ENCODE measurements around the gene TBC1D5.
"Not testable (repeated sequence)": the region's sequence is repeated elsewhere in the genome, so short reads cannot be mapped to it uniquely, and the experiment has no call there.

TBC1D5 gene

DNA sequence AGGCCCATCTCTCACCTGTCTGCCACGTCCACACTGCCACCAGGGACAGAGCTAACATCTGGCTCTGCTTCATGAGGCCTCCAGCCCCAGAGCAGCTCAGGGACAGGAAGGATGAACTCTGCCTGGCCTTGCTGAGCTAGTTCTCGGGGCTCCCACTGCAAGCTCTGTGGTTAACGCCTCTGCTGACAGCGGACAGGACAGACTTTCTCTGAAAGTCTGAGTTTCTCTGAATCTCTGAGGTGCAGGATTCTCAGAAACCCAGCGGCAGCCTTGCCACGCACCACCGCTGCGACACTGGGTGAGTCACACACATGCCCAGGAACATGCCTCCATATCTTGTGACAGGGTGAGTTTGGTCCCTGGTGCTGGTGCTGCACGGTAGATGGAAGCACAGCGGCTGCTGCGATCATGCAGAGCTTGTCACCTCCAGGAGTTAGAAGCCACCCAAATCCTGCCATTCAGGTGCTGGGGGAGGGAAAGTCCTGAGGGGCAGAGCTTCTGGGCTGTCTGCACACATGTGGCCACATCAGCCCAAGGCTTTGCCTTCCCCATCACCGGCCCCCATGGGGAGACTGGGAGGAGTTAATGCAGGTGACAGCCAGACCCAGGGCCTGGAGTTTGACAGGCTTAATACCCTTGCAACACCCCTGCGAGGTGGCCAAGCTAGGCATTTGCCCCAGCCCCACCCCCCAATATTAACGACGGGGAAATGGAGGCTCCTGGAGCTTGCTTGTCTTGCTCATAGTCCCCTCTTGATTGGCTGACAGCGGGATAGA, 590.6 kb downstream of the TBC1D5 start:
- DNase-seq: no peak

GRCh38 chr3:17149076-17149475, 593.4 kb downstream of the TBC1D5 start:
- DNase-seq: no peak

- no peak for DNase-seq
Measured at GRCh38 chr3:17144665-17144993, 597.8 kb downstream of the TBC1D5 start.

- no peak for DNase-seq
Measured at GRCh38 chr3:17143893-17144664, 598.4 kb downstream of the TBC1D5 start.

GRCh38 chr3:17142516-17142915, 599.9 kb downstream of the TBC1D5 start:
- DNase-seq: no peak

DNA sequence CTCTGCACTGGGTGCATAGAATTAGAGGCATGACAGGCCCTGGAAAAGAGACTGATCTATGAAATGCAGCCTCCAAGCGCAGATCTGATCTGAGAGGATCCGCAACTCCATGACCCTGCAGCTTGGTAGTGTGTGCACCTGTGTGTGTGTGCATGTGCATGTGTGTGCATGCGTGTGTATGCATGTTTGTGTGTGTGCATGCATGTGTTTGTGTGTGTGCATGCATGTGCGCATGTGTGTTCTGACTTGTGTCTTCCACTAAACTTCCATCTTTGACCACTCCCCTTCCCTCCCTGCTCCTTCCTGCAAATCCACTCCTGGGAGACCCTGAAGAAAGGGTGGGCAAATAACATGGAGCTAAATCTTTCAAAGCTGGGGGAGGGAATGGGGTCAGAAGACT, 600.7 kb downstream of the TBC1D5 start:
- DNase-seq: no peak

DNA sequence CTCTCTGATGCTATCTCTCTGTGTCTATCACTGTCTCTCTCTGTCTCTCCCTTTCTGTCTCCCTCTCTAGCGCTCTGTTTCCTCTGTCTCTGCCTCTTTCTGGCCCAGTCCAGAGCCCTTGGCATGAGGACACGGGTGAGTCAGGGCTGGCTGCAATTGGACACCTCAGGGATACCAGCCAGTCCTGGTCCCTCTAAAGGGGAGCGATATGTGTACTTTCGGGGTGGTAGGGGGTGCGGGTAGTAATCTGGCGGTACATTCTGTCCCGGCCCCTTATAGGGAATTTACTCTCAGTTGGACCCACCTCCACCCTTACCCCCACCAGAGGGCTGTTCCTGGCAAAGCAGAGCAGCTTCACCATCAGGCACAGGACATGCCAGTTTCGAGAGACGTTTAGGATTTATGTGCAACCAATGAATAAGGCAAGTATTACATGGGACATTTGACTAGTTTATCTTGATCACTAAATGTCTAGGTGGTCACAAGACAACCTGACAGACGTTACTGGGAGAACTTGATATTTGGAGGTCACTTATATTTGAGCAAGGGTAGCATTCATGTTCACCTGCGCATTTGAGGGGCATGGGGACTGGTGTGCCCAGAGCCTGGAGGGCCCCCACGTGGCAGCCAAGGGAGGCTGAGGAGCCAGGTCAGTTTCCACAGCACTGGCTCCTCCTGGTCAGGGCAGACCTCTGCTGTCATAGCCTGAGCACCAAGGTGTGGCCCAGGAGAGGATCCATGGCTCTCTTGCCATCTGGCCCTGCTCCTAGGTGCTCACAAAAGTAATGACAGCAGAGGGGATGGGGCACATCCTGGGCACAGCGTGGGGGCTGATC, 601.5 kb downstream of the TBC1D5 start:
- no peak for DNase-seq

- DNase-seq: no peak
Measured at GRCh38 chr3:17138246-17139039, 604.0 kb downstream of the TBC1D5 start.

DNA sequence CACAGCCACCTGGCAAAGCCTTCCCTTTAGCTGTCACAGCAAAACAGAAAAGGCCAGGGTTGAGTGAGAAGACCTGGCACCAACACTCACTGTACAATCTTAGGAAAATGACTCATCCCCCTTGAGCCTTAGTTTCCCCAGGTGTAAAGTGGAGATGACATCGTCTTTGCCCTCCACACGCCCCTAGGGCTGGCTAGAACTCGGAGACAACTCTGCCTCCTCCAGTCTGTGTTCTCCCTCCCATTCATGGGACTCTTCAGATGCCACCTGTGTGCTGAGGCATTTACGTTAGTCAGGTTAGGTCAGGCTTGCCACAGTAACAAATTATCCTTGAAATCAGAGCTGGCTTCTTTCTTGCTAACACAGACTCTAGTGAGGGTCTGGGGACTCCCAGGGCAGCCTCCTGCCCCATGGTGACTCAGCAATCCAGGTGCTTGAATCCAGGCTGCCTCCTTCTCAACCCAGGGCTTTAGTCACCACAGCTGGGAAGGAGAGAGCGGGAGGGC, 605.1 kb downstream of the TBC1D5 start:
- DNase-seq: no peak

- DNase-seq: no peak
Measured at GRCh38 chr3:17136136-17136721, 606.2 kb downstream of the TBC1D5 start.

DNA sequence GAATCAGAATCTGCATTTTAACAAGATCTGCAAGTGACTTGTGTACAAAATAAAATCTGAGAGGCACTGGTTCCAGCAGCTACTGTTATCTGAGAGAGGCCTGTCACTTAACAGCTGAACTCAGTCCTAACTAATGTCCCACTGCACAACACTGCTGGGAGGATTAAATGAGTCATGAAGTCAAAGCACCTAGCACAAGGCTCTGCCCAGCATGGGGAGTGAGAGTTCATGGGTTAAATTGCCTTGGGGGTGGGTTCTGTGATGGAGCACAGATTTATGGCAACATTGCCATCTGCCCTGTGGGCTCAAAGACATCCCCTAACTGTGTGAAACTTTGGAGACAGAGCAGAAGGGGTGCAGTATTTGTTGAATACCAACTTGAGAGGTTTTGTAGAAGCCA, 606.7 kb downstream of the TBC1D5 start:
- no peak for DNase-seq

DNA sequence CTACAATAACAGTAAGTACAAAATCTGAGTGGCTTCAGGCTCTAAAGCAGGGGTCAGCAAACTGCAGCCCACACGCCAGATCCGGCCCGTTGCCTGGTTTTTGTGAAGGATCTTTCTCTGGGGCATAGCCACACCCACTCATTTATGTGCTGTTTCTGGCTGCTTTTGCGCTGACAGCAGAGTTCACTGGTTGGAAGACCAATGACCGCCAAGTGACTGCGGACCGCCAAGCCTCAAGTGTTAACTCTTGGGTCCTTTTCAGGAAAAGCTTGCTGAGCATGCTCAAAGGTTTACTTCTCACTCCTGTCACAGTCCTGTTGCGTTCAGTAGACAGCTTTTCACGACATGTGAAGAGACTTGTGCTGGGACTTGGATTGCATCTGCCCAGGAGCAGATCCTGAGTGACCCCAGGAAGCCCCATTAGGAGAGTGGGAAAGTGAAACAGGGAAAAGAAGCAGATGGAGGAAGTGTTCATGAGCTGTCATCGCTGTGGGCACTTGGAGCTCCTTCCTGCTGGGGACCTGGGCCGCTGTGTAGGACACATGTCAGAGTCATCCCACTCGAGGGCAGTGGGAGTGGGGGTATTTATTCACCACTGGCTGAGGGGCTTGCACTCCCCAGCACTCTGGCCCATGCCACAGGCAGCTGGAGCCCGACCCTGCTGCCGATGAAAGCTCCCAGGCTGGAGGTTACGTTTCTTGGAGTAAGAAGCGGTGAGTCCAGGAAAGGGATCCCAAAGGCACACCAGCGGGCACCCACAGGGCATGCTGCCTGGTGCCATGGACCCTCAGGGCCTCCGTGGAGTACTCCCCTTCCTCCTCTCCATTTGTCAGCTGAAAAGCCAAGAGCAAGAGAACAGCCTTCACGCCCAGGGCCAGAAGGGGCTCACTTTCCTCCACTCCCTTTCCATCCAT, 608.5 kb downstream of the TBC1D5 start:
- no peak for DNase-seq

DNA sequence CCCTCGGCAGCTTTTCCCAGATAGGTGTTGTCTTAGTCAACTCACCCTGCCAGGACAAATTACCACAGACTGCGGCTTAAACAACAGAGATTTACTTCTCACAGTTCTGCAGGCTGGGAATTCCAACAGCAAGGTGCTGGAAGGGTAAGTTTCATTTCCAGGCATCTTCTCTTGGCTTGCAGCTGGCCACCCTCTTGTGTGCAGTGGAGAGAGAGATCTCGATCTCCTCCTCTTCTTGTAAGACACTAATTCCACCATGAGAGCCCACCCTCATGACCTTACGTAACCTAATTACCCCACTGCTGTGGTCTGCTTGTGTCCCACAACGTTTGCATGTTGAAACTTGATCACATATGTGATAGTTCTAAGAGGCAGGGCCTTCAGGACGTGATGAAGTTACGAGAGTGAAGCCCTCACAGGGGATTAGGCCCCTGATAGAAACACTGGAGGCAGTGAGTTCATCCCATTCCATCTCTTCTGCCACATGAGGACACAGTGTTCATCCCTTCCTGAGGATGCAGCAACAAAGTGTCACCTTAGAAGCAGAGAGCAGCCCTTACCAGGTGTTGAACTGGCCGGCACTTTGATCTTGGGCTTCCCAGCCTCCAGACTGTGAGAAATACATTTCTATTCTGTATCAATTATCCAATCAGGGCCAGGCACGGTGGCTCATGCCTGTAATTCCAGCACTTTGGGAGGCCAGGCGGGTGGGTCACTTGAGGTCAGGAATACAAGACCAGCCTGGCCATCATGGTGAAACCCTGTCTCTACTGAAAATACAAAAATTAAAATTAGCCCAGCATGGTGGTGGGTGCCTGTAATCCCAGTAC, 609.9 kb downstream of the TBC1D5 start:
- no peak for DNase-seq

DNA sequence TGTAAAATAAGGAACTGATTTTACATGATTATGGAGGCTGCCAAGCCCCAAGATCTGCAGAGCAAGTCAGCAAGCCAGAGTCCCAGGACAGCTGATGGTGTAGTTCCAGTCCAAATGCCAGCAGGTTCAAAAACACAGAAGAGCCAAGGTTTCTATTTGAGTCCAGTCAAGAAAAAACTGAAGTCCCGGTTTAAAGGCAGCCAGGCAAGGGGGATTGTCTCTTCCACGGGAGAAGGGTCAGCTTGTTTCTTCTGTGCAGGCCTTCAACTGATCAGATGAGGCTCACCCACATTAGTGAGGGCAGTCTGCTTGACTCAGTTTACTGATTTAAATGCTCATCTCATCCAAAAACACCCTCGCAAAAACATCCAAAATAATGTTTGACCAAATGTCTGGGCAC, 611.5 kb downstream of the TBC1D5 start:
- no peak for DNase-seq

DNA sequence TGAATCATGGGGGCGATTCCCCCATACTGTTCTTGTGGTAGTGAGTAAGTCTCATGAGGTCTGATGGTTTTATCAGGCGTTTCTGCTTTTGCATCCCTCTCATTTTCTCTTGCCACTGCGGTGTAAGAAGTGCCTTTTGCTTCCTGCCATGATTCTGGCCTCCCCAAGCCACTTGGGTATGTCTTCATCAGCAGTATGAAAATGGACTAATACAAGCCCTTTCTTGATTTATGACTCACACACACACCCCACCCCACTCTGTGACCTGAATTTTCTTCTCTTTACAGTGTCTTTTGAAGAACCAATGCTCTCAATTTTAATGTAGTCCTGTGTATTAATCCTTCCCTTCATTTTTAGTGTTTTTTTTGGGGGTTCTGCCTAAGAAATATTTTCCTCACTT, 612.9 kb downstream of the TBC1D5 start:
- no peak for DNase-seq

- DNase-seq: not testable (repeated sequence)
Measured at GRCh38 chr3:17128671-17129070, 613.8 kb downstream of the TBC1D5 start.

GRCh38 chr3:17125738-17126442, 616.5 kb downstream of the TBC1D5 start:
- DNase-seq: no peak

DNA sequence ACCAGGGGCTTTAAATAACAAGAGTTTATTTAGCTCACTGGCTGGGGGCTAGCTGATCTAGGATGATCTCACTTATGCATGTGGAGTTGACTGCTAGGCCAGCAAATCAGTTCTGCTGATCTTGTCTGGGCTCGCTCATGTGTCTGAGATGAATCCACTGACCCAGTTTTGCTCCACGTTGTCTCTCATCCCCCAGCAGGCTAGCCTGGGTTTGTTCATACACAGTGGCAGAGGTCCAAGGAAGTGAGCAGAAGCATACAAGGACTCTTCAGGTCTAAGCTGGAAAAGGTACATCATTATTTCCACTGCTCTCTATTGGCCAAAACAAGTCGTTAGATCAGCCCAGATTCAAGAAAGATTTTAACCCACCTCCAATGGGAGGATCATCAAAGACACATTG, 619.7 kb downstream of the TBC1D5 start:
- DNase-seq: no peak

DNA sequence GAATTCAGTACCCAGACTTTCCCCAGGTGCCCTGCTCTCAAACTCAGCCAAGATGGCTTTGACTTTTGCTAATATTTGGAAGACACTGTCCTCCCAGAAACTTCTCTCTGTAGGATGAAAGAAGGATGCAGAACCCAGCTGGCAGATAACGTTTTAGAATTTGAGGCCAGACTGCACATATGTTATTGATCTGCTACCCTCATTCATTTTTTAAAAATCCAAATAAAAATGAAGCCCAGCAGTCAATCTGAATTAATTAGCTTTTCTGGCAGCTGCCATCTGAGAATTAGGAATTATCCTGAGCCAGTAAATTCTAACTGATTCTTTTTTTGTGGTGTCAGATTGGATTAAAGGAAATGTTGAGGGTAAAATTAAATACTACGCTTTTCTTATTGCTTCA, 621.1 kb downstream of the TBC1D5 start:
- no peak for DNase-seq

Data from NCI-H226 (cell line).